NCI-H187 (cell line): ENCODE measurements around the gene KAT7.
"Not testable (repeated sequence)": the region's sequence is repeated elsewhere in the genome, so short reads cannot be mapped to it uniquely, and the experiment has no call there.

Experiments
- DNase-seq, 2 experiments: peaks; one replicate each; lab custom pipeline; 2025; lab: John Stamatoyannopoulos, UW

The KAT7 gene

GRCh38 chr17:49788478-49789242, at the start of gene KAT7:
TSS of gene KAT7 (plus strand) at chr17:49788681. CDS start at chr17:49788835, 154 bp downstream.
- peak; percentile 89 to 97 for DNase-seq

- DNase-seq, result peak; percentile 83 to 85
Measured at GRCh38 chr17:49739641-49740271, 48.7 kb upstream of the KAT7 start.

- DNase-seq, result no peak
Measured at GRCh38 chr17:49741009-49741691, 47.3 kb upstream of the KAT7 start.

GRCh38 chr17:49741692-49742076, 46.8 kb upstream of the KAT7 start:
- no peak for DNase-seq

GRCh38 chr17:49742166-49742638, 46.3 kb upstream of the KAT7 start:
- DNase-seq, result no peak

GRCh38 chr17:49745175-49746139, 43.0 kb upstream of the KAT7 start:
- DNase-seq, result no peak

- no peak for DNase-seq
Measured at GRCh38 chr17:49746791-49747490, 41.5 kb upstream of the KAT7 start.

GRCh38 chr17:49747632-49748031, 40.8 kb upstream of the KAT7 start:
- no peak for DNase-seq

- DNase-seq, result no peak
Measured at GRCh38 chr17:49748223-49748622, 40.3 kb upstream of the KAT7 start.

- DNase-seq, result peak; percentile 12 to 13
Measured at GRCh38 chr17:49748791-49749190, 39.7 kb upstream of the KAT7 start.

- no peak for DNase-seq
Measured at GRCh38 chr17:49749730-49750129, 38.8 kb upstream of the KAT7 start.

GRCh38 chr17:49752508-49752907, 36.0 kb upstream of the KAT7 start:
- DNase-seq, result no peak

GRCh38 chr17:49753959-49754391, 34.5 kb upstream of the KAT7 start:
- no peak for DNase-seq

- DNase-seq, result peak in 1 of 2 experiments; percentile 52
Measured at GRCh38 chr17:49755663-49756283, 32.7 kb upstream of the KAT7 start.

- no peak for DNase-seq
Measured at GRCh38 chr17:49756323-49757150, 31.9 kb upstream of the KAT7 start.

GRCh38 chr17:49757151-49757777, 31.2 kb upstream of the KAT7 start:
- DNase-seq, result no peak

- DNase-seq, result not testable (repeated sequence)
Measured at GRCh38 chr17:49758464-49759010, 29.9 kb upstream of the KAT7 start.

GRCh38 chr17:49759203-49759602, 29.3 kb upstream of the KAT7 start:
- DNase-seq, result no peak

- no peak for DNase-seq
Measured at GRCh38 chr17:49760296-49760695, 28.2 kb upstream of the KAT7 start.
